22Rv1 (cell line): ENCODE measurements around the gene GMPS.
A peak's percentile ranks its signal among the peaks of the same experiment; 100 is the strongest.
"Not testable (repeated sequence)": the region's sequence is repeated elsewhere in the genome, so short reads cannot be mapped to it uniquely, and the experiment has no call there.

Experiments used
- H3K27ac ChIP-seq: fragments of 450-650 bp; 2 replicates; pipeline ENCODE4 v1.5.1; 2017
- CTCF ChIP-seq: fragments of 450-650 bp; IDR thresholded peaks from 2 replicates; pipeline ENCODE4 v1.5.1; 2017; ENCODE audit warnings: mild to moderate bottlenecking
- ZFX ChIP-seq: fragments of 450-650 bp; IDR thresholded peaks from 2 replicates; pipeline ENCODE4 v1.6.1; 2017; ENCODE audit warnings: antibody characterized with exemption, borderline replicate concordance

GMPS gene

DNA sequence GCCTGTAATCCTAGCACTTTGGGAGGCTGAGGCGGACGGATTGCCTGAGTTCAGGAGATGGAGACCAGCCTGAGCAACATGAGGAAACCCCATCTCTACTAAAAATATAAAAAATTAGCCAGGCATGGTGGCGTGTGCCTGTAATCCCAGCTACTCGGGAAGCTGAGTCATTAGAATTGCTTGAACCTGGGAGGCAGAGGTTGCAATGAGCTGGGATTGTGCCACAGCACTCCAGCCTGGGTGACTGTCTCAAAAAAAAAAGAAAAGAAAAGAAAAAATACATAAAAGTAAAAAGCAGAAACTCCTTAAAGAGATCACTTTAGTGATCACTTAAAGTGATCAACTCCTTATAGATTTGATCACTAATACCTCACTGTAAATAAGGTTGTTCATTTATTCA, 78.0 kb downstream of the GMPS start:
- no peak for TF ChIP-seq ZFX
- TF ChIP-seq CTCF: no peak
- H3K27ac ChIP-seq: no peak overlapping the region

DNA sequence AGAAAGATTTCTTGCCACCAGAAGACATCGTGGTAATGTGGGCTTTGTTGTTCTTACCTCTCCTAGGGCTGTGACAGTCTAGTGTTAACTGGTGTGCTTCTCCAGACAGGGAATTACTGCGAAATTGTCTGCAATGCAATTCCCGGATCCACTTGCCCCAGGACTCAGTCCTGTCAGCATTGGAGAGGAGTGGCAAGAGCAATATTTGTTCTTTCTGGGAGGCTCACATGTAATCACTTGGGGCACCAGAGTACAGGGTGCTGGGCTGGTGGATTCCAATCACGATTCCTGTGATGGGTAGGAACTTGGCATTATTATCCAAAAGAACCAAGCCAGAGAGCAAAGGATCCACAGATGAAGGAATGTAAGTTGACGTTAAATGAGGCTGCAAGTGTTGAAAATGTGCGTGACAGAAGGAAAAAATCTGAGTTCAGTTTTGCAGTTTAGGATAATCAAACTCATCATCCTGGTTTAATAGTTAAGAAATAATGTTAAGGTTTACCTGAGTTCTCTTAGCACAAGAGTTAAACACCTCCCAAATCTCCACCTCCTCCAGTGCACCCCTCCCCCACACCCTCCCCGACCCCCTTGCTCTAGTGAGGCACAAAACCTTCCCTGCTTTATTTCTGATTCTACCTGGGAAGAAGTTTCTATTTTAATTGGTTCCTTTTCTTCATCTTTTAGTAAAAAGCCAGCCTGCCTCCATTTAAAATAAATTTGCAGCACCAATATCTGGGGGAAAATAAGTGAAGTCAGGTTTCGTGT, 79.2 kb downstream of the GMPS start:
- TF ChIP-seq ZFX (no peak), CTCF (no peak)
- H3K27ac ChIP-seq: no peak overlapping the region

DNA sequence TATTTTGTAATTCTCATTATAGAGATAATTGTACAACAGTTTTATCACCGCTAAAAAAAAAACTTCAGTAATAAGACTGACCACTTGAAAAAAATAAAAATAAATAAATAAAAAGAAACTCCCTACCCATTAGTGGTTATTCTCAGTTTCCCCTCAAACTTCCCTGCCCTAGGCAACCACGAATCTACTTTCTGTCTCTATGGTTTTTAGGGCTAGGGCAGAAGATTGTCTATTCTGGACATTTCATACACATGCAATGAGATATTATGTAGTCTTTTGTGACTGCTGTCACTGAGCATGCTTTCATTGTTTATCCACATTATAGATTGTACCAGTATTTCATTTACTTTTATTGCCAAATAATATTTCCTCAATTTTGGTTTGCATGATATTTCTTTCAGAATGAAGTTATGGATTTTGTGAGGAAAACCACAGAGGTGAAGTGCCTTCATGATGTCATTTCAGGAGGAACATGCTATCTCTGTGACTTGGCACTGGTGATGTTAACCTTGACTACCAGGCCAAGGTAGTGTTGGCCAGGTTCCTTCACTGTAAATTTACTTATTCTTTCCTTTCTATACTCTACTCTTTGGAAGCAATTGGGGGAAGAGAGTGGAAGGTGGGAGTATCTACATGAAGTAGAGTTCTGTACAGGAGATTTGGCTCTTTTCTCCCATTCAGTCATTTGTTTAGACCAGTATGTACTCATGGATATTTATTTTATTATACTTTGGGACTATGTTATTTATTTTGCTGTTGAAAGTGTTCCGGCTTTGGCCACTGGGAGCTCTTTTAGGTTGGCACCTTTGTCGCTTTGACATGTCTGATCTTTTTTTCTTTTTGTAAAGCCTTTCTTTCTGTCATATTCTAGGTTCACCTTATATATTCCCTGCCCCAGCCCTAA, 86.3 kb downstream of the GMPS start:
- peak overlapping the region; percentile 59 for H3K27ac ChIP-seq
- TF ChIP-seq ZFX: no peak
- peak; percentile 30 for TF ChIP-seq CTCF

- no peak for TF ChIP-seq ZFX
- no peak; the same call in 1 of the 2 replicates for TF ChIP-seq CTCF
Observed at GRCh38 chr3:155957412-155957880, 87.0 kb downstream of the GMPS start.

GRCh38 chr3:155958676-155959075, 88.2 kb downstream of the GMPS start:
- H3K27ac ChIP-seq: no peak overlapping the region
- TF ChIP-seq CTCF (no peak), ZFX (no peak)

More at GRCh38 chr3:155957412-155957880, 87.0 kb downstream of the GMPS start:
- H3K27ac ChIP-seq: peak overlapping the region; percentile 59

DNA sequence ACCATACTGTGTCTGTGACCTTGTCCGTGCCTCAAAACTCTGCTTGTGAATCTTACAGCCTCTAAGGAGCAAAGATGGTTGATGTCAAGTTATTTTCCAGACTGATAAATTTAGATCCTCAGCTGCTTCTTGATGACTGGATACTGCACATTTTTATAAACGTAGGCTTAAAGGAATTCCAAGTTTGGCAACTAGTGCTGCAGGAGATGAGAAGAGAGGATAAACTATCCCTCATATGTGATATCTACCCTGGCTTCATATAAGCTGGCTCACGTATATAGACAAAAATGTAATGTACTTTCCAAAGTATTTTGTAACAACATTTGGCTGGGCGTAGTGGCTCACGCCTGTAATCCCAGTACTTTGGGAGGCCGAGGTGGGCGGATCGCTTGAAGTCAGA, 89.6 kb downstream of the GMPS start:
- TF ChIP-seq ZFX (no peak), CTCF (no peak)
- H3K27ac ChIP-seq: no peak overlapping the region

DNA sequence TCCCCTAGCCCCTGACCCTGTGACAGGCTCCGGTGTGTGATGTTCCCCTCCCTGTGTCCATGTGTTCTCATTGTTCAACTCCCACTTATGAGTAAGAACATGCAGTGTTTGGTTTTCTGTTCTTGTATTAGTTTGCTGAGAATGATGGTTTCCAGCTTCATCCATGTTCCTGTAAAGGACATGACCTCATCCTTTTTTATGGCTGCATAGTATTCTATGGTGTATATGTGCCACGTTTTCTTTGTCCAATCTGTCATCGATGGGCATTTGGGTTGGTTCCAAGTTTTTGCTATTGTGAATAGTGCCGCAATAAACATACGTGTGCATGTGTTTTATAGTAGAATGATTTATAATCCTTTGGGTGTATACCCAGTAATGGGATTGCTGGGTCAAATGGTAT, 90.6 kb downstream of the GMPS start:
- not testable (repeated sequence) for H3K27ac ChIP-seq
